GM10248 (cell line): ENCODE measurements around the gene PRKN.

Source experiments
- CTCF ChIA-PET: fragments of 300-600 bp; sonication (Branson Sonifier 250); formaldehyde crosslinking; extraction: SDS; loops from one replicate; lab custom pipeline; 2021; ENCODE audit warnings: antibody characterized with exemption; lab: Yijun Ruan, JAX
- POLR2A ChIA-PET: fragments of 350-650 bp; sonication (Branson Sonifier 250); formaldehyde crosslinking; extraction: SDS; loops from one replicate; lab custom pipeline; 2020; ENCODE audit warnings: antibody characterized with exemption; lab: Yijun Ruan, JAX
- DNase-seq: peaks from one replicate; pipeline ENCODE4 v3.0.0; 2012; ENCODE audit errors: extremely low spot score
- TF ChIP-seq, protein P1 (sequence below): IDR thresholded peaks from 2 replicates; pipeline ENCODE4 v1.5.1; 2012; ENCODE audit warnings: mild to moderate bottlenecking, low read depth; ENCODE audit errors: extremely low read depth, missing control alignments, control extremely low read depth

Gene PRKN

DNA sequence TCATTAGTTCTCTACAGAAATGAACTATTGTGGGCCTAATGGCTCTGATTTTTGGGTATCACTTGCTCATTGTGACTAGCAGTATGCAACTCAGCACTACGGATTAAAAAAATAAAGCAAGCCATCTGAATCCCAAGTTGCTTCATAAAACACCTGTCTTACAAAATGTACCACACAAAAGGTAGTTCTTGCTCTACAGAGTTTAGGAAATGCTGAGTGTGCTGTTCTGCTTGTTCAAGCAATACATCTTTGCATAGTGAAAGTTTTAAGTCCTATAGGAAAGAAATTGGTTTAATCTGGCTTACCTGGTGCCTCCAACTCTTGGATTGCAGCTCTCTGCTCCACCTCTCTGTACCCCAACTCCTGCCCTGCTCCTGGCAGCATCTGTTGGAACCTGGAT, 1187.0 kb downstream of the PRKN start:
- DNase-seq: no peak
- TF ChIP-seq, protein P1, sequence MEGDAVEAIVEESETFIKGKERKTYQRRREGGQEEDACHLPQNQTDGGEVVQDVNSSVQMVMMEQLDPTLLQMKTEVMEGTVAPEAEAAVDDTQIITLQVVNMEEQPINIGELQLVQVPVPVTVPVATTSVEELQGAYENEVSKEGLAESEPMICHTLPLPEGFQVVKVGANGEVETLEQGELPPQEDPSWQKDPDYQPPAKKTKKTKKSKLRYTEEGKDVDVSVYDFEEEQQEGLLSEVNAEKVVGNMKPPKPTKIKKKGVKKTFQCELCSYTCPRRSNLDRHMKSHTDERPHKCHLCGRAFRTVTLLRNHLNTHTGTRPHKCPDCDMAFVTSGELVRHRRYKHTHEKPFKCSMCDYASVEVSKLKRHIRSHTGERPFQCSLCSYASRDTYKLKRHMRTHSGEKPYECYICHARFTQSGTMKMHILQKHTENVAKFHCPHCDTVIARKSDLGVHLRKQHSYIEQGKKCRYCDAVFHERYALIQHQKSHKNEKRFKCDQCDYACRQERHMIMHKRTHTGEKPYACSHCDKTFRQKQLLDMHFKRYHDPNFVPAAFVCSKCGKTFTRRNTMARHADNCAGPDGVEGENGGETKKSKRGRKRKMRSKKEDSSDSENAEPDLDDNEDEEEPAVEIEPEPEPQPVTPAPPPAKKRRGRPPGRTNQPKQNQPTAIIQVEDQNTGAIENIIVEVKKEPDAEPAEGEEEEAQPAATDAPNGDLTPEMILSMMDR: no peak
- ChIA-PET CTCF (interaction anchor here (1.0 kb wide), 1 partner anchor 22 kb away, joined by 3 read pairs; no protein-coding TSS in a partner anchor), POLR2A (no interaction called here)

DNA sequence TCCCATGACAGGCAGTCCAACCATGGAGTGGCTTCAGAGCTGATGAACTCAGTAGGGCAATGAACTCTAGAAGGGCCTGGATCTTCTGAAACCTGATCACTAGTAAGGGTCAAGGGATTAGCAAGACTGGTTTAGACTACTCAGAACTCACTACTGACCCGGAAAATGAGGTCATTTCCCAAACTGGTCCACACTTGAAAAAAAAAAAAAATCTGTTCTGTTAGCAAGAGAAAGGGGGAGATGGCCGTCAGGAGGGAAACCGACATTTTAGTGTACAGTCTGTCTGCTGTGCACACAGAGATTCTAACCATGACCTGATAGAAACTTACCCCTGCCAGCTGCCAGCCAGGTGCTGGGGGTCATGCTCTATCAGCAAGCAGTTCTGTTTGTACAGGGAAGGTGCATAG, 1191.3 kb downstream of the PRKN start:
- TF ChIP-seq, protein P1: no peak
- ChIA-PET CTCF (no interaction called here), POLR2A (no interaction called here)
- DNase-seq: no peak

DNA sequence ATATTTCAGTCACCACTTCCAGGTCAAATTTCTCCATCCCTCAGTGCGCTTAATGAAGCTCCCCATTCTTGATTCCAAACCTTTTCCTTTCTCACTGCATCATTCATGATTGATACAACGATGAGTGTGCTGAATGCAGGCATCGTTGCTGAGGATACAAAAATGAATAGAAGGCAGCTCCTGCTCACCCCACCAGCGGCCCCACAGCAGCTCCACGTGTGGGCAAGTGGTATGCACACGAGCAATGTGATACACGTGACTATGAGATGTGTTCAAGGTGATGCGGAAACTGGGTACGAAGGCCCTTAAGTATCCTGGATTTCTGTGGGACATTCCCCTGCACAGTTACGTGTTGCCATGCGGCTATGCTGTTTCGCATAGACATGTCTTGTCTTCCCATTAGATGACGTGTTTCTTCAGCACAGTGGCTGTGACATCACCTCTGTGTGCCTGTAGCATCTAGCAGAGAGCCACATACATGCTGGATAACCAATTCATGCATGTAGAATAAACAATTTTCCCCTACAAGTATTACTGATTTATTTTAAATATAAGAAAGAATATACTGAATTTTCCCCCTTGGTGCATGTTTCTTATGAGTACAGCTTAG, 1193.2 kb downstream of the PRKN start:
- ChIA-PET CTCF (no interaction called here), POLR2A (no interaction called here)
- DNase-seq: no peak
- TF ChIP-seq, protein P1: no peak

DNA sequence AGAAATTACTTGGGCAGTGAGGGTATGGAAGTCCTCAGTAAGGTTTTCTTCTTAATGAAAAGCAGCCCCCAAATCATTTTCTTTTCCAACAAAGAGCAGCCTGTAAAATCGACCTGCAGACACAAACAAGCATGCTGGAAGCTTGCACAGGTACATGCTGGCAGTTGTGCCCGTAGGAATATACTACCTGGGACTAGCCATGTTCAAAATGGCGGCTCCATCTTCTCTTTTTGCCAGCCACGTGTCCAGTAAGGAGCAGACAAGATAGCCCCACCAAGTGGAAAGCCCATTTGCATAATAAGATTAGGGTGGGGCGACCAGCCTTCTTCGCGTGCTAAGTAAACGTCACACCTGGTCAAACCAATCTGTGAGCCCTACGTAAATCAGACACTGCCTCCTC, 1194.3 kb downstream of the PRKN start:
- TF ChIP-seq, protein P1: no peak
- POLR2A ChIA-PET: no interaction called here
- DNase-seq: no peak
- CTCF ChIA-PET: no interaction called here

DNA sequence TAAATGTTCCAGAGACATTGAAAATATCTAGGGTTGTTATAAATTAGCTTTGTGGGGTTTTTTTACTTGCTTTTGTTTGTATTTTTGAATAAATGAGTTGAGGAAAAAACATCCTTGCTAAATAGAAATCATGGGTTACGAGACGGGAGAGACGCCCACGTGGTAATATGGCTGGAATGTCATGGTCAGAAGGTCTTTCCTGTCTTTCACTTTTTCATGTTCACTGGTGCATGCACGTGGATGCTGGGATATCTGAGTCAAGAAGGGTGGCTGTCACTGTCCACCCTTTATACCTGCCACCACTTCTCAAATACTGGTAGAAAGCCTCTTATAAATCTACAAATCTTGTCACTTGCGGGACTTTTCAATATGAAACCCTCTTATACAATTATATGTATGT, 1195.0 kb downstream of the PRKN start:
- ChIA-PET POLR2A (no interaction called here), CTCF (no interaction called here)
- TF ChIP-seq, protein P1: no peak
- no peak for DNase-seq

DNA sequence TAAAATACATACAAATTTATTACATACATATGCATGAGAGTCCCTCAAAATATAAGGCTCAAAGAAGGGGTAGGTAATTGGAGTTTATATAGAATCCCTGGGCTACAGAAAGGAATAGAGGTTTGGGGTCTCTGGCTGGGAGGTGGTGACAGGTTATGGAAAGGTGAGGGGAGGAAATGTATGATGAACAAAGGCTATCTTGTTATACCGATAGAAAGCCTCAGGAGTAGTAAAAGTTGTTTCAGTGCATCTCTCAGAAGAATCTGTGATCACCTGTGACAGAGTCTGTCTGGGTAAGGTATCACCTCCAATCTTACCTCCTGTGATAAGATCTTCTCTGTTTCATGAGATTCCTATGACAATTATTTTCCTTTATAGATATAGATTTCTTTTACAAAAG, 1200.8 kb downstream of the PRKN start:
- no peak for DNase-seq
- ChIA-PET POLR2A (no interaction called here), CTCF (no interaction called here)
- TF ChIP-seq, protein P1: no peak
